D721Med (cell line): ENCODE results near the gene CDK5RAP3.
"Not testable (repeated sequence)": the region's sequence is repeated elsewhere in the genome, so short reads cannot be mapped to it uniquely, and the experiment has no call there.

Experiments used
- DNase-seq: peaks from one replicate; pipeline ENCODE4 v3.0.0; 2011; ENCODE audit warnings: low spot score; ENCODE audit not compliant: insufficient read length
- FAIRE-seq: peaks from 2 replicates; lab custom pipeline; 2011; peaks lifted over from hg19 to GRCh38; lab: Jason Lieb, UNC
- TF ChIP-seq, protein P1 (sequence below): IDR thresholded peaks from 2 replicates; pipeline ENCODE4 v1.5.1; 2012; ENCODE audit warnings: mild to moderate bottlenecking, control low read depth; ENCODE audit not compliant: insufficient read depth; ENCODE audit errors: missing control alignments

Gene CDK5RAP3

DNA sequence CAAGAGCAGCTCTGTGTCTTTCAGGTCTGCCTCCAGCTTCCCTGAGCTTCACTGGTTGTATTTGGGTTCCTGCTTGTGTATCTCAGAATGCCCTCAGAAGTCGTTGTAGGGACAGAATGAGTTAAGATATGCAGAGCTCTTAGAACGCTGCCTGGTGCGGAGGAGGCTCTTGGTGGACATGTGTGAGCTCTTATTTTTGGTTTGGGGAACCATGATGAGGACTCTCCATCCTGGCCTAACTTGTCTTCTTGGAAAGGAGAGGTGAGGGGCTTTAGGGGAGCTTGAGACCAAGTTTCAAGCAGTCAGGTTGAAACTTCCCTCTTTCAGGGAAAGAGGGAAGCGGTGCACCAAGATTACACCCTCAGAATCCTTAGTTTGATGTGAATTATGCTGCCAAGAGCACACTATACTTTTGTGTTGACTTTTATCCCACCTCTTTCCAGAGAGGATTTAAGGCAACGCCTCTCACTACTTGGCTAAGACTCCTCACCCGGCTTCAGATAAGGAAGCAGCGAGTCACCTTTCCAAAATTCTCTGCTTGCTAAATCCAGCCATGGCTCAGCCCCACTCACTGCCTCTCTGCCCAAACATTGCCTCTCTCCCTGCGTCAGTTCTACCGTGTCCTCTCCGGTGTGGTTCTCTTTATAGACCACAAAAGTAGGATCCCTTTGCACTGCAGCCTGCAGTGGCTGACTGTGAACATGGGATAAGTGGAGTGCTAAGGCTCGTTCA is 12.7 kb downstream of the CDK5RAP3 start:
- DNase-seq = no peak
- TF ChIP-seq, protein P1, sequence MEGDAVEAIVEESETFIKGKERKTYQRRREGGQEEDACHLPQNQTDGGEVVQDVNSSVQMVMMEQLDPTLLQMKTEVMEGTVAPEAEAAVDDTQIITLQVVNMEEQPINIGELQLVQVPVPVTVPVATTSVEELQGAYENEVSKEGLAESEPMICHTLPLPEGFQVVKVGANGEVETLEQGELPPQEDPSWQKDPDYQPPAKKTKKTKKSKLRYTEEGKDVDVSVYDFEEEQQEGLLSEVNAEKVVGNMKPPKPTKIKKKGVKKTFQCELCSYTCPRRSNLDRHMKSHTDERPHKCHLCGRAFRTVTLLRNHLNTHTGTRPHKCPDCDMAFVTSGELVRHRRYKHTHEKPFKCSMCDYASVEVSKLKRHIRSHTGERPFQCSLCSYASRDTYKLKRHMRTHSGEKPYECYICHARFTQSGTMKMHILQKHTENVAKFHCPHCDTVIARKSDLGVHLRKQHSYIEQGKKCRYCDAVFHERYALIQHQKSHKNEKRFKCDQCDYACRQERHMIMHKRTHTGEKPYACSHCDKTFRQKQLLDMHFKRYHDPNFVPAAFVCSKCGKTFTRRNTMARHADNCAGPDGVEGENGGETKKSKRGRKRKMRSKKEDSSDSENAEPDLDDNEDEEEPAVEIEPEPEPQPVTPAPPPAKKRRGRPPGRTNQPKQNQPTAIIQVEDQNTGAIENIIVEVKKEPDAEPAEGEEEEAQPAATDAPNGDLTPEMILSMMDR = no peak
- FAIRE-seq = no peak

DNA sequence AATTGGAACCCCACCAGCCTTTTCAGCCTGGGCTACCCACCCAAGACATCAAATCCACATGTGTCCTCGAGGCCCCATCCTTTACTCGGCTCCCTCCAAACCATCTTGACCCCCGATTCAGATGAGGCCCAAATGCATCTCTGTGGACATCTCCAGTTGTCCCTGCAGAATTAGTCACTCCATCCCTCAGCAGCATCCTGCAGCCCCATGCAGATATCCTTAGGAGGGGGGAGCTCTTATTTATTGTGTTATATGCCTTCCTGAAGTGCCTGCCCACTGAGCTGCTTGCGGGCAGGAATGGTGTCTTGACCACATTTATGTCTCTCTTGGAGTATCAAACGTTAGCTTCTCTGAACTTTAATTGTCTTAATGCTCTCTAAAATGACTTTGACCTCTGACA is 15.6 kb downstream of the CDK5RAP3 start:
- TF ChIP-seq, protein P1 = no peak

DNA sequence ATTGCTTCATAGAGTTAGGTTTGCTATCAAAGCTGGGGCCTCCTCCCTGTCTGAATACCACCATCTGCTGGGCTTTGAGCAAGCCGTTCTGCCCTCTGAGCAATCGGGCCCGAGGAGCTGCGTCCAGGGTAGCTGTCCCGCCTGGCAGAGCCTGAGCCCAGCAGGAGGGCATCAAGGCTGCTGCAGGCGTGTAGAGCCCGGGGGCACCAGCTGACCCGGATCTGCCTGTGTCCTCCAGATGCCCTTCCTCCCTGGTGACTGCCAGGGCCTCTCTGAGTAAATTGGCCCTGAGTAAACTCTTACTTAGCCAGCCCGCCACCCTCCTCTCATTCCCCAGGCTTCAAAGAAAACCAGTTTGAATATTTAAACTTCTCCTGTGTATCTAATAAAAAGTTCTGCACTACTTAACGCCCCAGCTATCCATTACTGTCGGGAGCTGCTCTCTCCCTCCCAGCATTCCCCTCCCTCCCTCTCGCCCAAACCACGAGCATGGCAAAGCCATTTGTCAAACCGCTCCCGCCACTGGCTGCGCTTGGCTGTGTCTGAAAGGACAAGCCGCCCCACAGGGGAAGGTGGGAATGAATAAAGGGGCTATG is 16.4 kb downstream of the CDK5RAP3 start:
- DNase-seq (no peak), FAIRE-seq (no peak)
- TF ChIP-seq, protein P1 = no peak

More for the DNA sequence above, 15.6 kb downstream of the CDK5RAP3 start:
- no peak for FAIRE-seq
- no peak for DNase-seq

DNA sequence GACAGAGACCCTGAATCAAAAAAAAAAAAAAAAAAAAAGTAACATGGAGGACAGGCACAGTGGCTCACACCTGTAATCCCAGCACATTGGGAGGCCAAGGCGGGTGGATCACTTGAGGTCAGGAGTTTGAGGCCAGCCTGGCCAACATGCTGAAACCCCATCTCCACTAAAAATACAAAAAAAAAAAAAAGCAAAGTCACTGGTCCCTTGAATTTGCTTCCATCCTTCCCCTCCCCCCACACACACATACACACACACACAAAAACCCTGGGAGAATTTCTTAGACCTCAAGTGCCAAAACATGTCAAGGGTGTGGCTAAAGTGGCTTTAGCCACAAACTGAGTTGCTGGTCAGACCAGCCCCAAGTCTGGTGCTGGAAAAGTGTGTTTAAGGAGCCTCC is 17.5 kb downstream of the CDK5RAP3 start:
- not testable (repeated sequence) for FAIRE-seq, DNase-seq

DNA sequence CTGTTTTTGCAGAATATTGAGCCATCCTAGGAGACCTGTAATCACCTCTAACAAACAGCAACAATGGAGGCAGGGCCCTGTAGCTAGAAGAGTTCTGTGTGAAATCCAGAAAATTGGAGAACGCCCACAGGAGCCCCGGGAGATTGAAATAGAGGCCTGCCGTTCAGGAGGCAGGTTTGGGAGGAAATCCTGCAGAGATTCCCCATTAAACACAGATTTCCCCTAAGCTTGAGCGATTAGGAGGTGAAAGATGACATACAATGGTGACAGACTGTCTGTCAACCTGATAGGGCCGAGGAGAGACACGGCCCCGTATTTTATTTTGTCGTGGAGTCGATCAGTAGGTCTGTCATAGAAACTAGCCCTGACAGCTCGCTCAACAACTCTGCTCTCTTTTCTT is 18.2 kb downstream of the CDK5RAP3 start:
- TF ChIP-seq, protein P1 = no peak
- FAIRE-seq (no peak), DNase-seq (no peak)

DNA sequence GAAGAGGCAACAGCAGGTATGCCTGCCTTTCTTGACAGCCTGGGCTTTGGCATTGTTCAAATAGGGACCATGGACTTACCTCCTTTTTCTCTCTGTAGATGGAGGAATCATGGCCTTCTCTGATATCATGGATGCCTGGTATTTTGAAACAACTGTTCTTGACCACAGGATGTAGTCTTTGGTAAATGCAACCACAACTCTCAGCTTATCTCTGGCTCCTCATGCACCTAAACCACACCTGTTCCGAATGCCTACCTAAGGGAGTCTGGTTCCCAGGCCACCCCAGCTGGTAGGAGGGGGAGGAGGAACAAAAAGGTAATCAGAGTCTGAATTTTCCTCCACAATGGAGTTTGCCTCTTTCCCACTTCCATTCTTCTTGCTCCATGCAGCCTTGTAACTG is 18.8 kb downstream of the CDK5RAP3 start:
- TF ChIP-seq, protein P1 = no peak
- DNase-seq = no peak
- no peak for FAIRE-seq

DNA sequence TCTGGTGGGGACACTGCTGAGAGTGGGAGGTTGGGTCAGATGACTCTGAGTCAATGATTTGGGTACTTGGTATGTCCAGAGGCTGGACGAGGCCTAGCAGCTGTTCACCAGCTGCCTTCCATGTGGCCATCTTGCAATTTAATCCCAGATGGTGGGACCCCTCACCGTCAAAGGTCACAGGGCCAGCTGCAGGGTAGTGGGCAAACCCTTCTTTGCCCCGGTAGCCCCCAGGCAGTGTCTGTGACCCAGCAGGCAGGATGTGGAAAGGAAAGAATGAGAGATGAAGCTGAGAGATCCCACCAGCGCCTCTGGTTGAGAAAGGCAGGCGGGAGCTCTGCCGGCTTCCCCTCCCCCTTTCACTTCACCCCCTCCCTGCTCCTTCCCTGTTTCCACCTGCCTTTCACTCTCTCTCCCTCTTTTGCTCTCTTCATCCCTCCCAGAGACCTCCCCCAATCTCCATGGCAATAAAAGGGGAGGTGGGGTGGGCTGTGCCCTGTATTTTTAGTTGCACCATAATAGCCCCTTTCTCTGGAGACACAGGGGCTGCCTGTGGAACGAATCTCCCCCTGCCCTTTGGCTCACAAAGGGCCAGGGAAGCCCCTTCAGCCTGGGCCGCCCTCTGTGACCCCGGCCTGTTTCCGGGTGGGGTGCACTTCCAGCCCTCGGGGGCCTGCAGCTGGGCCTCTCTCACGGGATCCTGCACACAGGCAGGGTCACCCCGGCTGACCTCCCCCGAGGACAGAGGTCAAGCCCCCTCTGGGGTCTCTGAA is 20.2 kb downstream of the CDK5RAP3 start:
- DNase-seq = no peak
- TF ChIP-seq, protein P1 = no peak
- FAIRE-seq = no peak
